GM21723 (cell line): Measurements from ENCODE around the gene TSNAXIP1.

Source experiments
- ATAC-seq: cut with Tn5 transposase; IDR thresholded peaks from one replicate; pipeline ENCODE4 v1.9.1; 2021; ENCODE audit warnings: mild to moderate bottlenecking, moderate library complexity; ENCODE audit not compliant: unreplicated experiment

Gene TSNAXIP1

DNA sequence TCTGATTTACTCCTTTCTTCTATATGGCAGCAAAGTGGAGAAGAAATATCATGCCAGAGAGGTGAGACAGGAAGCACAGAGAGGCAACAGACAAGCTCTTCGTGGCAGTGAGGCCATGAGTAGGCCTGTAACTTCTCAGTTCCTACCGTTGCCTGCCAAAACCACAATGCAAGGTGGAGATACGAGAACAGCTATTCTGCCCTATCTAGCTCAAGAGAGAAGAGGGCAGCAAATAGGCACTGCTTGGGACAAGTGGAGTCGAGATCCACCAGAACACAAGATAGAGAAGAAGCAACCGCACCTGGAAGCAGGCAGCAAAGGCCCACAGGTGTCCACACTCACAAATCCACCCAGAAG is 25.1 kb upstream of the TSNAXIP1 start:
- no peak for ATAC-seq

GRCh38 chr16:67782567-67783352 is 23.9 kb upstream of the TSNAXIP1 start:
- ATAC-seq: no peak

DNA sequence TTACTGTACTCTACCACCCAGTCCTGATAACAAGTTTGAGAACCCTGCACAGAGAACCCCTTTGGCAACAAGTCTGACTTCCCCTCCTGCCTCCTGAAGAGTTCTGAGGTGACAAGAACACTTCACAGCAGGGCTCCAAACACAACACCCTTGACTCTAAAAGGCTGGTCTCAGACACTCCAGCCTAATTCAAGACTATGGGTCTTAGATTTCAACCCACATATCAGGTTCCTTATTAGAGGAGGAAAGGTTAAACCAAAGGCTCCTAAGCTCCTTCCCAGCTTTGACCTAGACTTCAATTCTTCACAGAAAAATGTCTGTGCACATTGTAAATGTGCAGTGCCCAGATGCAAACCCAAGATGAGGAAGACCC is 23.4 kb upstream of the TSNAXIP1 start:
- ATAC-seq: no peak

DNA sequence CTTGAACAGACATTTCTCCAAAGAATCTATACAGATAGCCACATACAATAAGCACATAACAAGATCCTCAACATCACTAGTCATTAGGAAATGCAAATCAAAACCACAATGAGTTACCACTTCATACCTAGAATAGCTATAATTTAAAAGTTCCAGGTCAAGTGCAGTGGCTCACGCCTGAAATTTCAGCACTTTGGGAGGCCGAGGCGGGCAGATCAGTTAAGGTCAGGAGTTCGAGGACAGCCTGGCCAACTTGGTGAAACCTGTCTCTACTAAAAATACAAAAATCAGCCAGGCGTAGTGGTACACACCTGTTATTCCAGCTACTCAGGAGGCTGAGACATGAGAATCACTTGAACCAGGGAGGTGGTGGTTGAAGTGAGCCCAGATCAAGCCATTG is 20.2 kb upstream of the TSNAXIP1 start:
- ATAC-seq: no peak

- ATAC-seq: no peak
These were observed 16.6 kb upstream of the TSNAXIP1 start for GRCh38 chr16:67790071-67790470.

- no peak for ATAC-seq
These were observed 10.5 kb upstream of the TSNAXIP1 start for GRCh38 chr16:67796099-67796718.

- ATAC-seq: no peak
These were observed 6.3 kb upstream of the TSNAXIP1 start for GRCh38 chr16:67800338-67800926.

DNA sequence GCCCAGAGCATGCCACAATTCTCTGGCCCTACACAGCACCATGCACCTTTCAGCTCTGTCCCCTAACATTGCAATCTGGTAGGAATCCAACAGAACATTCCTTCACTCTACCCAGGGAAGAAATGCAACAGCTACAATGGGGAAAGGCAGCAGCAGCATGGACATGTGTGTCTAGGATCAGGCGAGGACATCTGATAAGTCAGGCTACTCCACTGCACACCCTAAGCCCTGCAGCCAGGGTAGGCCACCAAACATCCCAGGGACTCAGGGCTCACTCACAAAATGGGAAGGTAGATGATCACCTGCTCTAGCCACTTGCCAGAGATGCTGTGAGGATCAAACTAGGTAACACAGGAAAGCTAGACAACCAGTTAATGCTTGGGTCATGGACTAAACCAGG is 5.4 kb upstream of the TSNAXIP1 start:
- ATAC-seq: no peak

DNA sequence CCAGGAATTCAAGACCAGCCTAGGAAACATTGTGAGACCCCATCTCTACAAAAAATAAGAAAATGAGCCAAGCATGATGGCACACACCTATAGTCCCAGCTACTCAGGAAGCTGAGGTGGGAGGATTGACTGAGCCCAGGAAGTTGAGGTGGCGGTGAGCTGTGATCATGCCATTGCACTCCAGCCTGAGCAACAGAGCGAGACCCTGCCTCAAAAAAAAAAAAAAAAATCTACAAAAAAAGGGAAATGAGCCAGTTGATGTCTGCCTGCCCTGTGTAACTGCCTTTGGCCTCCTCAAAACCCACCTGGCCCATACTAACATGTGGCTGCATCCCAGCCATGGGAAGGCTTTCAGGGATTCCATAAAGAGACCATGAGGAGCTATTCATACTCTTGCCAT is 4.8 kb upstream of the TSNAXIP1 start:
- ATAC-seq: no peak

GRCh38 chr16:67803894-67804293 is 2.8 kb upstream of the TSNAXIP1 start:
- ATAC-seq: no peak

GRCh38 chr16:67804853-67805542 is 1.7 kb upstream of the TSNAXIP1 start:
- ATAC-seq: no peak

DNA sequence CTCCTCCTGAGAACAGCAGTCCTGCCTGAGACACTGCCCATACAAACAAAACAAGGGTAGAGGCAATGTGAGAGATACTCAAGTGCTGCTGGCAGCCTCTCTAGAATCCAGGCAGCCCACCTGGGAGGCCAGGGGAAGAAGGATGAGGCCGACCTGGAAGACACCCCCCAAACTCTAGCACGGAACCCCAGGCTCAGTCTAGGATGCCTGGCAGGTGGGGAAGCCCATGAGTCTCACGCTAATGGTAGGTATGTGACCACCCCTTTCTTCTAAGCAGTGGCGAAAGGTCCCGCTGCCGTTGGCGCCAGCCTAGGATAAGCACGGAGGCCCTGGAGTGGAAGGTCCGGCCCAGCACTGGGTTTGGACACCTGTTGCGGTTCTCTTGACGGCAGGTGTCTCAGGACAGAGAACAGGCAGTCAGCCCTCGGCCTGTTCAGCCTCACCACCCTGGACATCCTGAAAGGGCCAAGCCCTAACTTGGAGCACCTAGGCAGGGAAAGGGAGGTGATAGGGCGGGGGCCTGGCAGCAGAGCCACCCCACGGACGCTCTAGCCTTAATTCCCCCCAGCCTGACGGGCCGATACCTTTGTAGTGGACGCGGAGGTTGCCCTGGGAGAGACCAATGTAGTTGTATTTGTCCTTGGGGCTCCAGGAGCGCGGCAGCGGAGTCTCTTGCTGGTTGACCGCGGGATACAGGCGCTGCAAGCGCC is 816 bp upstream of the TSNAXIP1 start:
- no peak for ATAC-seq

DNA sequence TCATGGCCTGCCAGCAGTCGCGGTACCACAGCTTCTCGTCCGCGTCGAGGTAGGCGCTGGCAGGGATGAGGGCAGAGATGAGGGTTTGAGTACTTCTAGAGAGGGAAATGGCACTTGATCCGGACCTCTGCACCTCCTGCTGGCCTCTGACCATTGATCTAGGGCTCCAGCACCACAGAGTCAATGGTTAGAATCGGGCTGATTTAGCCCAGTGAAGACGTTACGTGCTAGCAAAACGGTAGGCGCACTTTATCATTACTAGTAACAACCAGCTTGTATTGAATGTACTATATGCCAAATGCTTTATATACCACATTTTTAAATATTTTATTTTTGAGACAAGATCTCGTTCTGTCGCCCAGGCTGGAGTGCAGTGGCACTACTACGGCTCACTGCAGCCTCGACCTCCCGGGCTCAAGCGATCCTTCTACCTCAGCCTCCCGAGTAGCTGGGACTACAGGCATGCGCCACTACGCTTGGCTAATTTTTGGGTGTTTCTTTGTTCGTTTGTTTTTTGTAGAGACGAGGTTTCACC is 526 bp downstream of the TSNAXIP1 start:
- ATAC-seq: no peak

- no peak for ATAC-seq
These were observed 5.2 kb downstream of the TSNAXIP1 start for GRCh38 chr16:67811899-67812298.

DNA sequence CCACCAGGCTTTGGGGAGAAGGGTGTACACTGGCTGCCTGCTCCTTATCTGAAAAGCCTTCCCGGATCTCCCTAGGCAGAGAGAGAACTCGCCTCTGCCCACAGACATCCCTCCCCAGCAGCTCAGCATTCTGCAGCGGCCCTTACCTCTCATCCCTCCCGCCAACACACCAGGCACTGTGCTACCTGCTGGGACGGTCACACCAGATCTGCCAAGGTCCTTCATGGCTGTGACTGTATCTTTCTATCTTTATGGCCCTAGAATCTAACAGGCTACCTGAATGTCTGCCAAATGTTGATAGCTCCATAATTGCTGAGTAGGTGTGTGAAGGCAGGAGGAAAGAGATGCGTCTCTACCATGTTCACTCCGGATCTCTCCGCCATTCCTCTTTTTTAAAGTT is 7.9 kb downstream of the TSNAXIP1 start:
- no peak for ATAC-seq

GRCh38 chr16:67820608-67821259 is 14.0 kb downstream of the TSNAXIP1 start:
- ATAC-seq: no peak

DNA sequence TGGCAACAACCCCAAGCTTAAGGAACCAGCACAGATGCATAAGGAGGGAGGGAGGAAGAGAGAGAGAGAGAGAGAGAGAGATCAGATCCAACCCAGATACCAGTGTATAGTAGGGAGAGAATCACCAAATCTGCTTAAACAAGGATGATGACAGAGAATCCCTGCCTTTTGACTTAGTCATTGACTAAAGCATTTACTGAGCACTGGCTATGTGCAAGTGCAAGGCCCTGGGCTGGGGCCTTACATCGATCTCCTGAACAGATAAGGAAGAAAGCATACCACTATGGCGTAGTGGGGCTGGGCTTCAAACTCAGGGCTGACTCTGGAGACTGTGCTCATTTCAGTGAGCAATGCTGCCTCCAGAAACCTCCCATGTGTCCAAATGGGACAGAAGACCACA is 15.8 kb downstream of the TSNAXIP1 start:
- no peak for ATAC-seq

GRCh38 chr16:67825119-67825518 is 18.4 kb downstream of the TSNAXIP1 start:
- ATAC-seq: no peak

GRCh38 chr16:67825906-67826305 is 19.2 kb downstream of the TSNAXIP1 start:
- ATAC-seq: no peak

- no peak for ATAC-seq
These were observed 22.0 kb downstream of the TSNAXIP1 start for GRCh38 chr16:67828651-67829050.
